Measurements from ENCODE around the gene MAP4. TPM values are rescaled to one million over a fixed set of nuclear protein-coding genes. Genes with fewer than 3 reads are reported as not detected.

Gene MAP4
- total and polyA plus RNA-seq, 4 donors: 110 to 467 (median 266) TPM

GRCh38 chr3:47852604-47853602 lies 163.3 kb downstream of the MAP4 start:
- H3K36me3 ChIP-seq (ENCODE audit: control insufficient read depth in 1 of 2, insufficient read depth in 2 of 2, low read length in 1 of 2): peaks cover 0 to 7% of the 10 kb centered on the region in 2 donors
- intact Hi-C loops (cut with DNase I): no loop called here
- 83% methylated on average over 36 of the region's 36 CpGs for WGBS, 2 donors

GRCh38 chr3:47851888-47852603 lies 164.2 kb downstream of the MAP4 start:
- H3K4me3 ChIP-seq (ENCODE audit: low read length in 2 of 2): no peak overlapping the region
- no peaks in the 10 kb centered on the region for H3K27me3 ChIP-seq (ENCODE audit: control insufficient read depth in 1 of 2, insufficient read depth in 2 of 2, low read length in 1 of 2)
- no peak overlapping the region for H3K27ac ChIP-seq (ENCODE audit: low read depth in 1 of 2, low read length in 2 of 2)
- no peaks in the 10 kb centered on the region for H3K9me3 ChIP-seq (ENCODE audit: control insufficient read depth, low read length)
- intact Hi-C loops (cut with DNase I): no loop called here
- no peak for ATAC-seq (ENCODE audit: low FRiP score)
- peaks cover 0 to 7% of the 10 kb centered on the region in 2 donors for H3K36me3 ChIP-seq (ENCODE audit: control insufficient read depth in 1 of 2, insufficient read depth in 2 of 2, low read length in 1 of 2)
- DNase-seq: no peak
- WGBS, 2 donors: 80 to 83% methylated on average over 12 of the region's 12 CpGs
- no peaks in the 10 kb centered on the region for H3K4me1 ChIP-seq (ENCODE audit: control insufficient read depth in 1 of 2, insufficient read depth in 2 of 2, low read length in 2 of 2)

More at GRCh38 chr3:47852604-47853602, 163.3 kb downstream of the MAP4 start:
- Histone ChIP-seq H3K27me3 (ENCODE audit: control insufficient read depth in 1 of 2, insufficient read depth in 2 of 2, low read length in 1 of 2) (no peaks in the 10 kb centered on the region), H3K4me3 (ENCODE audit: low read length in 2 of 2) (no peak overlapping the region), H3K9me3 (ENCODE audit: control insufficient read depth, low read length) (no peaks in the 10 kb centered on the region), H3K4me1 (ENCODE audit: control insufficient read depth in 1 of 2, insufficient read depth in 2 of 2, low read length in 2 of 2) (no peaks in the 10 kb centered on the region), H3K27ac (ENCODE audit: low read depth in 1 of 2, low read length in 2 of 2) (no peak overlapping the region)
- no peak for DNase-seq
- no peak for ATAC-seq (ENCODE audit: low FRiP score)

- no peak for ATAC-seq (ENCODE audit: low FRiP score)
- H3K36me3 ChIP-seq (ENCODE audit: control insufficient read depth in 1 of 2, insufficient read depth in 2 of 2, low read length in 1 of 2): peaks cover 0 to 7% of the 10 kb centered on the region in 2 donors
- H3K4me3 ChIP-seq (ENCODE audit: low read length in 2 of 2): no peak overlapping the region
- no peaks in the 10 kb centered on the region for H3K27me3 ChIP-seq (ENCODE audit: control insufficient read depth in 1 of 2, insufficient read depth in 2 of 2, low read length in 1 of 2)
- no peaks in the 10 kb centered on the region for H3K9me3 ChIP-seq (ENCODE audit: control insufficient read depth, low read length)
- no peaks in the 10 kb centered on the region for H3K4me1 ChIP-seq (ENCODE audit: control insufficient read depth in 1 of 2, insufficient read depth in 2 of 2, low read length in 2 of 2)
- no peak for DNase-seq
- H3K27ac ChIP-seq (ENCODE audit: low read depth in 1 of 2, low read length in 2 of 2): no peak overlapping the region
- WGBS, 2 donors: 58 to 61% methylated on average over 14 of the region's 14 CpGs
- intact Hi-C loops (cut with DNase I): no loop called here
These were observed 165.4 kb downstream of the MAP4 start for GRCh38 chr3:47850564-47851410.

- peak; percentile 16 for ATAC-seq (ENCODE audit: low FRiP score)
- no peak for DNase-seq
These were observed 166.3 kb downstream of the MAP4 start for GRCh38 chr3:47849699-47850563.

GRCh38 chr3:47849186-47849698 lies 167.0 kb downstream of the MAP4 start:
- no peak for DNase-seq
- intact Hi-C loops (cut with DNase I): no loop called here

More at GRCh38 chr3:47849699-47850563, 166.3 kb downstream of the MAP4 start:
- no peaks in the 10 kb centered on the region for H3K9me3 ChIP-seq (ENCODE audit: control insufficient read depth, low read length)
- no peak overlapping the region for H3K4me3 ChIP-seq (ENCODE audit: low read length in 2 of 2)
- H3K36me3 ChIP-seq (ENCODE audit: control insufficient read depth in 1 of 2, insufficient read depth in 2 of 2, low read length in 1 of 2): peaks cover 0 to 5% of the 10 kb centered on the region in 2 donors
- H3K27me3 ChIP-seq (ENCODE audit: control insufficient read depth in 1 of 2, insufficient read depth in 2 of 2, low read length in 1 of 2): no peaks in the 10 kb centered on the region
- H3K27ac ChIP-seq (ENCODE audit: low read depth in 1 of 2, low read length in 2 of 2): no peak overlapping the region
- no peaks in the 10 kb centered on the region for H3K4me1 ChIP-seq (ENCODE audit: control insufficient read depth in 1 of 2, insufficient read depth in 2 of 2, low read length in 2 of 2)
- intact Hi-C loops (cut with DNase I): no loop called here
- WGBS, 2 donors: 78% methylated on average over 35 of the region's 35 CpGs

GRCh38 chr3:47848599-47849117 lies 167.6 kb downstream of the MAP4 start:
- Histone ChIP-seq H3K9me3 (ENCODE audit: control insufficient read depth, low read length) (no peaks in the 10 kb centered on the region), H3K4me3 (ENCODE audit: low read length in 2 of 2) (no peak overlapping the region), H3K4me1 (ENCODE audit: control insufficient read depth in 1 of 2, insufficient read depth in 2 of 2, low read length in 2 of 2) (no peaks in the 10 kb centered on the region), H3K27me3 (ENCODE audit: control insufficient read depth in 1 of 2, insufficient read depth in 2 of 2, low read length in 1 of 2) (no peaks in the 10 kb centered on the region), H3K36me3 (ENCODE audit: control insufficient read depth in 1 of 2, insufficient read depth in 2 of 2, low read length in 1 of 2) (peaks cover 0 to 5% of the 10 kb centered on the region in 2 donors), H3K27ac (ENCODE audit: low read depth in 1 of 2, low read length in 2 of 2) (no peak overlapping the region)
- no peak for ATAC-seq (ENCODE audit: low FRiP score)
- intact Hi-C loops (cut with DNase I): no loop called here
- no peak for DNase-seq
- 77 to 81% methylated on average over 21 to 23 of the region's 23 CpGs for WGBS, 2 donors

More at GRCh38 chr3:47849186-47849698, 167.0 kb downstream of the MAP4 start:
- Histone ChIP-seq H3K27ac (ENCODE audit: low read depth in 1 of 2, low read length in 2 of 2) (no peak overlapping the region), H3K4me3 (ENCODE audit: low read length in 2 of 2) (no peak overlapping the region), H3K36me3 (ENCODE audit: control insufficient read depth in 1 of 2, insufficient read depth in 2 of 2, low read length in 1 of 2) (peaks cover 0 to 5% of the 10 kb centered on the region in 2 donors), H3K4me1 (ENCODE audit: control insufficient read depth in 1 of 2, insufficient read depth in 2 of 2, low read length in 2 of 2) (no peaks in the 10 kb centered on the region), H3K27me3 (ENCODE audit: control insufficient read depth in 1 of 2, insufficient read depth in 2 of 2, low read length in 1 of 2) (no peaks in the 10 kb centered on the region), H3K9me3 (ENCODE audit: control insufficient read depth, low read length) (no peaks in the 10 kb centered on the region)
- ATAC-seq (ENCODE audit: low FRiP score): no peak
- 59 to 64% methylated on average over 14 of the region's 14 CpGs for WGBS, 2 donors

GRCh38 chr3:47847801-47848518 lies 168.3 kb downstream of the MAP4 start:
- DNase-seq (peak in 1 of 2 donors; percentile 81), ATAC-seq (ENCODE audit: low FRiP score) (no peak)
- Histone ChIP-seq H3K4me1 (ENCODE audit: control insufficient read depth in 1 of 2, insufficient read depth in 2 of 2, low read length in 2 of 2) (no peaks in the 10 kb centered on the region), H3K4me3 (ENCODE audit: low read length in 2 of 2) (no peak overlapping the region), H3K27ac (ENCODE audit: low read depth in 1 of 2, low read length in 2 of 2) (no peak overlapping the region), H3K27me3 (ENCODE audit: control insufficient read depth in 1 of 2, insufficient read depth in 2 of 2, low read length in 1 of 2) (no peaks in the 10 kb centered on the region), H3K36me3 (ENCODE audit: control insufficient read depth in 1 of 2, insufficient read depth in 2 of 2, low read length in 1 of 2) (peaks cover 0 to 7% of the 10 kb centered on the region in 2 donors), H3K9me3 (ENCODE audit: control insufficient read depth, low read length) (no peaks in the 10 kb centered on the region)
- WGBS, 2 donors: 90% methylated on average over 23 of the region's 23 CpGs
- intact Hi-C loops (cut with DNase I): no loop called here
